Spleen (tissue), 11 donors: ENCODE data around the gene RAC2. TPM values are rescaled to one million over a fixed set of nuclear protein-coding genes. Genes with fewer than 3 reads are reported as not detected.

Source experiments
- DNase-seq: peaks from one replicate; pipeline ENCODE4 v3.0.0-alpha.2; 2020
- H3K27ac ChIP-seq, 8 donors: fragments of 200-600 bp; sonication (generic) in 7 of 8; 1 replicate in 4 of 8; 2 replicates in 4 of 8; pipeline versions ENCODE4 v1.5.0 to v1.8.0; 2016 to 2021; ENCODE audit warnings: inconsistent platforms in 4 of 8, mild to moderate bottlenecking in 4 of 8, moderate library complexity in 1 of 8
- H3K27me3 ChIP-seq, 7 donors: fragments of 200-600 bp; sonication (generic) in 6 of 7; replicated peaks in 1 of 7; 1 replicate in 4 of 7; 2 replicates in 3 of 7; pipeline versions ENCODE4 v1.5.0 to v1.8.0; 2016 to 2021; ENCODE audit warnings: inconsistent platforms in 3 of 7, mild to moderate bottlenecking in 1 of 7
- H3K36me3 ChIP-seq, 6 donors: fragments of 200-600 bp; sonication (generic) in 5 of 6; 1 replicate in 4 of 6; 2 replicates in 2 of 6; pipeline versions ENCODE4 v1.5.0 to v1.8.0; 2016 to 2021; ENCODE audit warnings: inconsistent platforms in 2 of 6
- H3K4me1 ChIP-seq, 6 donors: fragments of 200-600 bp; sonication (generic) in 5 of 6; 1 replicate in 3 of 6; 2 replicates in 3 of 6; pipeline versions ENCODE4 v1.5.0 to v1.8.0; 2016 to 2021; ENCODE audit warnings: inconsistent platforms in 3 of 6
- H3K4me3 ChIP-seq, 8 donors: fragments of 200-600 bp; sonication (generic) in 7 of 8; 1 replicate in 4 of 8; 2 replicates in 4 of 8; pipeline versions ENCODE4 v1.5.0 to v1.8.0; 2016 to 2021; ENCODE audit warnings: inconsistent platforms in 4 of 8, mild to moderate bottlenecking in 4 of 8, moderate library complexity in 2 of 8
- H3K9me3 ChIP-seq, 8 donors: fragments of 200-600 bp; sonication (generic) in 7 of 8; 1 replicate in 4 of 8; 2 replicates in 4 of 8; pipeline versions ENCODE4 v1.5.0 to v1.8.0; 2016 to 2021; ENCODE audit warnings: inconsistent platforms in 4 of 8
- POLR2A ChIP-seq, 3 donors: fragments of 450-650 bp; IDR thresholded peaks; one replicate each; pipeline ENCODE4 v1.5.1; 2017; ENCODE audit warnings: antibody characterized with exemption in 3 of 3, mild to moderate bottlenecking in 1 of 3
- POLR2AphosphoS5 ChIP-seq, 3 donors: sonication (generic); formaldehyde crosslinking; IDR thresholded peaks; one replicate each; pipeline ENCODE4 v1.5.1; 2017; ENCODE audit warnings: antibody characterized with exemption in 3 of 3
- WGBS, 5 donors: extraction: QIAGEN DNeasy Blood & Tissue Kit in 3 of 5; methylation state at CpG; one replicate each; pipeline versions ENCODE4 v1.1.5 to v1.1.7; 2013 to 2018; 5-methylcytosine and 5-hydroxymethylcytosine counted together
- intact Hi-C: fragments of 100-400 bp; cut with DNase I; formaldehyde crosslinking; loops from one replicate; pipeline ENCODE4 v1.15.0; 2023; ENCODE audit warnings: low total_unique reads
- polyA plus RNA-seq, 3 donors: library from polyadenylated mRNA; stranded (reverse); fragments of 200-250 nt; gene quantifications; one replicate each; pipeline ENCODE4 v1.2.1, GENCODE V29; 2013
- total RNA-seq, 7 donors: library from RNA; depleted of rRNA in 3 of 7; stranded (reverse); fragments of >200 nt in 3 of 7; fragmentation: NEBNext Ultra II Directional in 4 of 7; extraction: Animal tissue kit (Norgen Biotek cat#: 25700) in 4 of 7; gene quantifications; one replicate each; pipeline versions ENCODE4 v1.1.0 to v1.2.1, GENCODE V29; 2016 to 2021
- TF ChIP-seq, protein P1 (sequence below), 11 experiments: fragments of 200-600 bp in 7 of 11; fragments of 450-650 bp in 4 of 11; sonication (generic) in 4 of 11; IDR thresholded peaks in 8 of 11; conservative IDR thresholded peaks in 3 of 11; 1 replicate in 7 of 11; 2 replicates in 4 of 11; pipeline versions ENCODE4 v1.4.0 to v1.8.0; 2016 to 2021; ENCODE audit warnings: antibody characterized with exemption in 11 of 11, inconsistent platforms in 4 of 11, mild to moderate bottlenecking in 1 of 11
- donor health status: healthy with polysubstance abuse.
- donor health status: DM: no; HTN: no; CAD: no; lungs with moderate emphysema.
- donor health status: DM: no; HTN: no; CAD: no.
- donor health status: Bipolar disorder and iron deficiency.
- donor health status: healthy.
- donor health status: DM: no; HTN: no; CAD: no.
- donor health status: DM: yes; HTN: yes; CAD: no.

The RAC2 gene
- total and polyA plus RNA-seq, 10 donors = 270 to 493 (median 393) TPM

DNA sequence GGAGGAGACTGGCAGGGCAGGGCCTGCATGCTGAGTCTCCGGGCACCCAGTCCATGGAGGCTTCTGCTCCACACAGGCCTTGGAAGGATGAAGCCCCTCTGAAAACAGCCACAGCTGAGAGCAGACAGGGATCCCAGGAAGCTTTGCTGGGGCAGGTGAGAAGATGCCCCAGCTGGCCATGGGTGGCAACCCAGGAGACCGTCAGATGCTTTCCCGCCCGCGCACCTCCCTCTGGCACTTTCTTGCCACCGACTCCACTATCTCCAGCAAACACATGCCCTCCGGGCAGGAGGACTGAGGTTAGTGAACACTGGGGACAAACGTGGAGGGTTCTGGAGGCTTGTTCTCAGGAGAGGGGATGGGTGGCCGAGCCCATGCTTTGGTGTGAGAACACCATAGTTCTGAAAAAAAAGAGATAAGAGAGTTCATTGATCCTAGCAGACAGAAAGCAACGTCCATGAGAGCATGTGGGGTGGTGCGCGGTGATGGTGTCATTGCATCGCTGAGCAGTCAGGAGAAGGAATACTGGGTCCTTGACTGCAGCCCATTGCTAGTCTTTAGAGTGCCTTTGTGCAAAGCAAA is 58.3 kb downstream of the RAC2 start:
- Histone ChIP-seq H3K27me3 (no peaks in the 10 kb centered on the region), H3K4me1 (peaks cover 28 to 71% (median 57%) of the 10 kb centered on the region in 6 donors), H3K27ac (peak overlapping the region in 5 of 8 donors; percentile 70 to 88 (median 85)), H3K4me3 (peak overlapping the region in 1 of 8 donors; percentile 49), H3K36me3 (peaks cover 0 to 10% (median 3%) of the 10 kb centered on the region in 6 donors), H3K9me3 (no peaks in the 10 kb centered on the region)
- 76 to 87% (median 82%) methylated on average over 13 of the region's 13 CpGs for WGBS, 5 donors
- DNase-seq = peak; percentile 64
- intact Hi-C loops = no loop called here
- TF ChIP-seq POLR2AphosphoS5 (IDR thresholded peaks at IDR 0.05) (no peak), POLR2A (IDR thresholded peaks at IDR 0.05) (no peak)
- TF ChIP-seq, protein P1, sequence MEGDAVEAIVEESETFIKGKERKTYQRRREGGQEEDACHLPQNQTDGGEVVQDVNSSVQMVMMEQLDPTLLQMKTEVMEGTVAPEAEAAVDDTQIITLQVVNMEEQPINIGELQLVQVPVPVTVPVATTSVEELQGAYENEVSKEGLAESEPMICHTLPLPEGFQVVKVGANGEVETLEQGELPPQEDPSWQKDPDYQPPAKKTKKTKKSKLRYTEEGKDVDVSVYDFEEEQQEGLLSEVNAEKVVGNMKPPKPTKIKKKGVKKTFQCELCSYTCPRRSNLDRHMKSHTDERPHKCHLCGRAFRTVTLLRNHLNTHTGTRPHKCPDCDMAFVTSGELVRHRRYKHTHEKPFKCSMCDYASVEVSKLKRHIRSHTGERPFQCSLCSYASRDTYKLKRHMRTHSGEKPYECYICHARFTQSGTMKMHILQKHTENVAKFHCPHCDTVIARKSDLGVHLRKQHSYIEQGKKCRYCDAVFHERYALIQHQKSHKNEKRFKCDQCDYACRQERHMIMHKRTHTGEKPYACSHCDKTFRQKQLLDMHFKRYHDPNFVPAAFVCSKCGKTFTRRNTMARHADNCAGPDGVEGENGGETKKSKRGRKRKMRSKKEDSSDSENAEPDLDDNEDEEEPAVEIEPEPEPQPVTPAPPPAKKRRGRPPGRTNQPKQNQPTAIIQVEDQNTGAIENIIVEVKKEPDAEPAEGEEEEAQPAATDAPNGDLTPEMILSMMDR (IDR thresholded peaks at IDR 0.05 in 8 of 11, conservative IDR thresholded peaks at IDR 0.05 in 3 of 11) = no peak

DNA sequence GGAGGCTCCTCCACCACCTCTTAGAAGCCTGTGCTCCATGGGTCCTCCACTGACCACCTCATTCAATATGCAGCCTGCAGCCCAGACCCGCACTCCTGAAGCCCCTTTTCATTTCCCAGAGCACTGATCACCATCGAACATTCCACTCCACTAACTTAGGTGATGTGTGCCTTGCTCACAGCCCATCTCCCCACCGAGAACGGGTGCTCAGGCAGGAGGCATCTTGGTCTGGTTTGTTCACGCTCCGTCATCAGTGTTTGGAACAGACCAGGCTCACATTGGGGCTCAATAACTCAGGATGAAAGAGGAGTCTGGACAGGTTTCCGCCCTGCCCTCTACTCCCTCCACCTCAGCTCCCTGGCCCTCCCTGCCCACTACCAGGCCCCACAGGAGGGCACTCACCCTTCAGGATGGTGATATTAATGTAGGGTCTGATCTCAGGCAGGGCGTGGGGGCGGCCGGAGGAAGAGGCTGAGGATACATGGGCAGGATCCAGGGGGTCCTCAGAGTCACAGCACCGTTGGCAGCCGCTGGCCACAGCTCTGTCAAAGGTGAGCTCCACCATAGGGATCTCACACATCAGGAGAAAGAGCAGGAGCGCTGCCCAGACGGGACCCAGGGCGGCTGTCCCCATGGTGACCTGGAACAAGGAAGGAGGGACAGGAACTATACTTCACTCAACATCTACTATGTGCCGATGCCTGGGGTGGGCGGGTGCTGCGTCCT is 59.1 kb downstream of the RAC2 start:
- Histone ChIP-seq H3K36me3 (peaks cover 0 to 10% (median 3%) of the 10 kb centered on the region in 6 donors), H3K27me3 (no peaks in the 10 kb centered on the region), H3K27ac (peak overlapping the region in 3 of 8 donors; percentile 80 to 86 (median 85)), H3K4me3 (no peak overlapping the region), H3K9me3 (no peaks in the 10 kb centered on the region), H3K4me1 (peaks cover 28 to 76% (median 55%) of the 10 kb centered on the region in 6 donors)
- DNase-seq = peak; percentile 66
- TF ChIP-seq, protein P1 (IDR thresholded peaks at IDR 0.05 in 8 of 11, conservative IDR thresholded peaks at IDR 0.05 in 3 of 11) = no peak
- TF ChIP-seq POLR2A (IDR thresholded peaks at IDR 0.05) (no peak), POLR2AphosphoS5 (IDR thresholded peaks at IDR 0.05) (no peak)
- intact Hi-C loops = no loop called here
- WGBS, 5 donors = 91 to 92% (median 92%) methylated on average over 18 of the region's 18 CpGs

DNA sequence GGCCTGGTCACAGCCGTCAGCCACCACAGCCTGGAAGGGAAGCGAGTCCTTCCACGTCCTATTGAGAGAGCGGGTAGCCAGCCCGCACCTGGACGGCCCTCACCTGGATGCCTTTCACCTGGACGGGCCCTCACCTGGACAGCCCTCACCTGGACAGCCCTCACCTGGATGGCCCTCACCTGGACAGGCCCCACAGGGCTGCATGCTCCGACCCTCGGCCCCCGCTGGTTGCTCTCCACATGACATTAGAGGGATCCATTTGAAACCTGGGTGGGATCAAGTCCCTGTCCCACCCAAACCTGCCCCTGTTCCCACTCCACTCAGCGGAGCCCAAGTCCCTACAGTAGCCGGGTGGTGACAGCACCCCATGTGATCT is 59.7 kb downstream of the RAC2 start:
- intact Hi-C loops = no loop called here
- Histone ChIP-seq H3K4me3 (no peak overlapping the region), H3K9me3 (no peaks in the 10 kb centered on the region), H3K36me3 (peaks cover 0 to 10% (median 3%) of the 10 kb centered on the region in 6 donors), H3K4me1 (peaks cover 28 to 78% (median 52%) of the 10 kb centered on the region in 6 donors), H3K27me3 (no peaks in the 10 kb centered on the region), H3K27ac (peak overlapping the region in 2 of 8 donors; percentile 31 to 42)
- 84 to 92% (median 87%) methylated on average over 5 to 12 of the region's 12 CpGs for WGBS, 5 donors
- no peak for DNase-seq
- TF ChIP-seq POLR2AphosphoS5 (IDR thresholded peaks at IDR 0.05) = no peak
- TF ChIP-seq POLR2A (IDR thresholded peaks at IDR 0.05) = no peak
- TF ChIP-seq, protein P1 (IDR thresholded peaks at IDR 0.05 in 8 of 11, conservative IDR thresholded peaks at IDR 0.05 in 3 of 11) = no peak
